ENCODE measurements around the gene CYP4B1. TPM values are rescaled to one million over a fixed set of nuclear protein-coding genes. Genes with fewer than 3 reads are reported as not detected.

Gene CYP4B1
- total RNA-seq, 1 experiment from 2014 or later, result not detected

DNA sequence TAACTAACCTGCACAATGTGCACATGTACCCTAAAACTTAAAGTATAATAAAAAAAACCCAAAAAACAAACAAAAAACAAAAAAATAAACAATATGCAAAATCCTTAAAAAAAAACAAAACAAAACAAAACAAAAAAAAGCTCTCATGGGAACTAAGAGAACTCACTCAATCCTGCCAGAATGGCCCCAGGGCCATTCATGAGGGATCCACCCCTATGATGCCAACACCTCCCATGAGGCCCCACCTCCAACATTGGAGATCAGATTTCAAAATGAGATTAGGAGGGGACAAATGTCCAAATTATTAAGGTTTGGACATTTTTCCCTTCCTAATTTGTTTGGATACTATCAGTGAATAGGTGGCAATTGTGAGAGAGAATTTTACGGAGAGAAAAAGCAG lies 10.2 kb downstream of the CYP4B1 start:
- Mint-ChIP-seq H3K27ac (ENCODE audit: unreplicated experiment) (no peak overlapping the region), H3K9me3 (ENCODE audit: unreplicated experiment) (peaks cover 9% of the 10 kb centered on the region), H3K27me3 (ENCODE audit: insufficient read depth, unreplicated experiment) (no peaks in the 10 kb centered on the region), H3K4me3 (ENCODE audit: unreplicated experiment) (no peak overlapping the region), H3K36me3 (ENCODE audit: insufficient read depth, unreplicated experiment) (no peaks in the 10 kb centered on the region), H3K4me1 (ENCODE audit: low read depth, unreplicated experiment) (no peaks in the 10 kb centered on the region)
- no peak overlapping the region for H3K4me3 ChIP-seq (ENCODE audit: low read depth, low read length)
- no peaks in the 10 kb centered on the region for H3K9me3 ChIP-seq
- H3K4me1 ChIP-seq, result no peaks in the 10 kb centered on the region
- no peak for DNase-seq
- TF ChIP-seq, protein P1, sequence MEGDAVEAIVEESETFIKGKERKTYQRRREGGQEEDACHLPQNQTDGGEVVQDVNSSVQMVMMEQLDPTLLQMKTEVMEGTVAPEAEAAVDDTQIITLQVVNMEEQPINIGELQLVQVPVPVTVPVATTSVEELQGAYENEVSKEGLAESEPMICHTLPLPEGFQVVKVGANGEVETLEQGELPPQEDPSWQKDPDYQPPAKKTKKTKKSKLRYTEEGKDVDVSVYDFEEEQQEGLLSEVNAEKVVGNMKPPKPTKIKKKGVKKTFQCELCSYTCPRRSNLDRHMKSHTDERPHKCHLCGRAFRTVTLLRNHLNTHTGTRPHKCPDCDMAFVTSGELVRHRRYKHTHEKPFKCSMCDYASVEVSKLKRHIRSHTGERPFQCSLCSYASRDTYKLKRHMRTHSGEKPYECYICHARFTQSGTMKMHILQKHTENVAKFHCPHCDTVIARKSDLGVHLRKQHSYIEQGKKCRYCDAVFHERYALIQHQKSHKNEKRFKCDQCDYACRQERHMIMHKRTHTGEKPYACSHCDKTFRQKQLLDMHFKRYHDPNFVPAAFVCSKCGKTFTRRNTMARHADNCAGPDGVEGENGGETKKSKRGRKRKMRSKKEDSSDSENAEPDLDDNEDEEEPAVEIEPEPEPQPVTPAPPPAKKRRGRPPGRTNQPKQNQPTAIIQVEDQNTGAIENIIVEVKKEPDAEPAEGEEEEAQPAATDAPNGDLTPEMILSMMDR (IDR thresholded peaks at IDR 0.05; ENCODE audit: insufficient read depth in 1 of 2, low read depth in 1 of 2, low read length in 1 of 2, severe bottlenecking in 1 of 2, unreplicated experiment in 1 of 2), result no peak
- no peaks in the 10 kb centered on the region for H3K27me3 ChIP-seq (replicated peaks; ENCODE audit: control insufficient read depth, insufficient read depth, low read length)
- ChIA-PET POLR2A (no interaction called here), CTCF (no interaction called here)
- intact Hi-C loops (cut with micrococcal nuclease; ENCODE audit: unreplicated experiment), result no loop called here
- no TSS peak for BruUV-seq (replicated peaks)
- no peaks in the 10 kb centered on the region for H3K36me3 ChIP-seq (ENCODE audit: control insufficient read depth, insufficient read depth, low read length)

DNA sequence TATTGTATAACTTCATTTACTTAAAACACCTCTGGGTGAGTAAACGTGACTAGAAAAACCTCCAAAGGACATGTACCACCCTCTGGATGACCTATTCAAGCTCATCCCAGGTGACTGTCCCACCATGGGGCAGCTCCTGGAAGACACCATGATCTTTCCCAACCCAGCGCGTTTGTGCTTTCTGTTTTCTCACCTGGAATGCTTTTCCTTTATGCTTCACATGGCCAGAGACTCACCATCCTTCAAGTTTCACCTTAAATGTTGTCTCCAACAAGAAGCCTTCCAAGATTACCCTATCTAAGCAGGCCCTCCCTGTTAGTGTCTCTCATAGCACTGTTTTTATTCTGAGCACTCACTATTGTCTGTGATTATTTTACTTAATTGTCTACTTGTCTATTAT lies 11.1 kb downstream of the CYP4B1 start:
- DNase-seq, result no peak
- Histone ChIP-seq H3K36me3 (ENCODE audit: control insufficient read depth, insufficient read depth, low read length) (no peaks in the 10 kb centered on the region), H3K4me3 (ENCODE audit: low read depth, low read length) (no peak overlapping the region), H3K9me3 (no peaks in the 10 kb centered on the region), H3K4me1 (no peaks in the 10 kb centered on the region), H3K27me3 (replicated peaks; ENCODE audit: control insufficient read depth, insufficient read depth, low read length) (no peaks in the 10 kb centered on the region)
- Mint-ChIP-seq H3K36me3 (ENCODE audit: insufficient read depth, unreplicated experiment) (no peaks in the 10 kb centered on the region), H3K27me3 (ENCODE audit: insufficient read depth, unreplicated experiment) (no peaks in the 10 kb centered on the region), H3K27ac (ENCODE audit: unreplicated experiment) (no peak overlapping the region), H3K9me3 (ENCODE audit: unreplicated experiment) (peaks cover 9% of the 10 kb centered on the region), H3K4me3 (ENCODE audit: unreplicated experiment) (no peak overlapping the region), H3K4me1 (ENCODE audit: low read depth, unreplicated experiment) (no peaks in the 10 kb centered on the region)
- ChIA-PET CTCF (no interaction called here), POLR2A (no interaction called here)
- BruUV-seq (replicated peaks), result no TSS peak
- TF ChIP-seq, protein P1 (IDR thresholded peaks at IDR 0.05; ENCODE audit: insufficient read depth in 1 of 2, low read depth in 1 of 2, low read length in 1 of 2, severe bottlenecking in 1 of 2, unreplicated experiment in 1 of 2), result no peak
- intact Hi-C loops (cut with micrococcal nuclease; ENCODE audit: unreplicated experiment), result no loop called here

DNA sequence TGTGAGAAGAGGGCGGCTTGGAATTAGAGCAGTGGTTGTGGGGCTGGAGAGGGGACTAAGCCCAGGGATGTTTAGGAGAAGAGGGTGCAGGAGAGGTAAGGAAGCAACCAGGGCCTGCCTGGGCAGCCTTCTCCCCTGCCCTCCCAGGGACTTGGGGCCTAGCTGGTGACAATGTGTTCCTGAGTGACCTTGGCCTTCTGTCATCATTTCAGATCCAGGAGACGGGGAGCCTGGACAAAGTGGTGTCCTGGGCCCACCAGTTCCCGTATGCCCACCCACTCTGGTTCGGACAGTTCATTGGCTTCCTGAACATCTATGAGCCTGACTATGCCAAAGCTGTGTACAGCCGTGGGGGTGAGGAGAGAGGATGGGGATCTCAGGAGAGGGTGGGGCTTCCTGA lies 11.8 kb downstream of the CYP4B1 start:
- ChIA-PET CTCF (no interaction called here), POLR2A (interaction anchor here (0.6 kb wide), 1 partner anchor 608 kb away, joined by 7 read pairs; no protein-coding TSS in a partner anchor)
- H3K36me3 ChIP-seq (ENCODE audit: control insufficient read depth, insufficient read depth, low read length), result no peaks in the 10 kb centered on the region
- peaks cover 9% of the 10 kb centered on the region for H3K9me3 Mint-ChIP-seq (ENCODE audit: unreplicated experiment)
- TF ChIP-seq, protein P1 (IDR thresholded peaks at IDR 0.05; ENCODE audit: insufficient read depth in 1 of 2, low read depth in 1 of 2, low read length in 1 of 2, severe bottlenecking in 1 of 2, unreplicated experiment in 1 of 2), result no peak
- H3K4me3 ChIP-seq (ENCODE audit: low read depth, low read length), result no peak overlapping the region
- no peaks in the 10 kb centered on the region for H3K4me1 ChIP-seq
- H3K27me3 Mint-ChIP-seq (ENCODE audit: insufficient read depth, unreplicated experiment), result no peaks in the 10 kb centered on the region
- no peaks in the 10 kb centered on the region for H3K27me3 ChIP-seq (replicated peaks; ENCODE audit: control insufficient read depth, insufficient read depth, low read length)
- no peaks in the 10 kb centered on the region for H3K4me1 Mint-ChIP-seq (ENCODE audit: low read depth, unreplicated experiment)
- no peak for DNase-seq
- no peaks in the 10 kb centered on the region for H3K36me3 Mint-ChIP-seq (ENCODE audit: insufficient read depth, unreplicated experiment)
- no peak overlapping the region for H3K4me3 Mint-ChIP-seq (ENCODE audit: unreplicated experiment)
- no peak overlapping the region for H3K27ac Mint-ChIP-seq (ENCODE audit: unreplicated experiment)
- intact Hi-C loops (cut with micrococcal nuclease; ENCODE audit: unreplicated experiment), result no loop called here
- no TSS peak for BruUV-seq (replicated peaks)
- no peaks in the 10 kb centered on the region for H3K9me3 ChIP-seq
